ENCODE results near the gene COA8. TPM values are rescaled to one million over a fixed set of nuclear protein-coding genes. Genes with fewer than 3 reads are reported as not detected.

The COA8 gene
- total and polyA plus RNA-seq, 3 donors from 2014 or later, result 28.9 to 152 (median 68.7) TPM

DNA sequence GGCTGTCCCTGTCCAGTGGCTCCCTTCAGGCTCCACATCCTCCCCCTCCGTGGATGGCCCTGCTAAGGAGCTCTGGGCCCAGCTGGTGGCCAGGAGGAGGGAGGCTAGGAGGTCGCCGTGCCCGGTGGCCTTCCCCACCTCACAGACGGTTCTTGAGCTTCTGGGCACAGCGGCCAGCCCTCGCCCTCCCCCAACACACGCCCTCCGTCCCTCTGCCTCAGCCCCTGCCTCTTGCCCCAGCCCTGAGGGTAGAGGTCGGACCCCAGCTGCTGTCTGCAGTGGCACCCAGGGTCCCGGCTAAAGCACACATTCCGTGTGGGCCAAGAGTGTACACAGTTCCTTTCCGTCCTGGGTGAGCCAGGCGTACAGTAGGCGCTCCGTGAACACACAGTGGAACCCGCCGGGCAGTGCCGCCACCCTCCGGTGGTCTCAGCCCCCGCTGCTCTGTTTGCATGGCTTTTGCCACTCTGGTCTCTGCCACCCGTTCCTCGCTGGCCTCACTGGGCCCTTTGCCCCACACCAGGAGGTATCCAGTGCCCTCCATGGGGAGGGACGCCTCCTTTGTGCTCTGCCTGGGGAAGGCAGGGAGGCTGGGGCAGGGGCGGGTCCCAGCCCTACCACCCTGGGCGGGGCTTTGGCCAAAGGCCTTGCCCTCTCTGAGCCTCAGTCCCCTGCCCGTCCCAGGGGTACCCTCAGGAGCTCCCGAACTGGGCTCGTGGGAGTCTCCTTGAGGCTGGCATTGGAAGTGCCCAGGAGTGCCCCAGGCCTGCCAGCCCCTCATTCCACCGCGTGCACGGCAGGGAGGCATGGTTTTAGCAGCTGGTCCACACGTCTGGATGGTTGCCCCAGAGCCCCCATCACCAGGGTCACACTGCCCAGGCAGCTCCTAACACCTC is 20.8 kb upstream of the COA8 start:
- H3K27me3 ChIP-seq, result no peaks in the 10 kb centered on the region
- peak overlapping the region; percentile 55 to 59 for H3K27ac ChIP-seq
- no peak overlapping the region for H3K4me3 ChIP-seq
- H3K9me3 ChIP-seq, result no peaks in the 10 kb centered on the region
- peaks cover 77% of the 10 kb centered on the region for H3K4me1 ChIP-seq
- intact Hi-C loops (cut with DNase I; ENCODE audit: low total_unique reads), result no loop called here
- 79 to 83% methylated on average over 23 to 33 of the region's 33 CpGs for WGBS, 2 donors
- no peak for DNase-seq
- TF ChIP-seq, protein P1, sequence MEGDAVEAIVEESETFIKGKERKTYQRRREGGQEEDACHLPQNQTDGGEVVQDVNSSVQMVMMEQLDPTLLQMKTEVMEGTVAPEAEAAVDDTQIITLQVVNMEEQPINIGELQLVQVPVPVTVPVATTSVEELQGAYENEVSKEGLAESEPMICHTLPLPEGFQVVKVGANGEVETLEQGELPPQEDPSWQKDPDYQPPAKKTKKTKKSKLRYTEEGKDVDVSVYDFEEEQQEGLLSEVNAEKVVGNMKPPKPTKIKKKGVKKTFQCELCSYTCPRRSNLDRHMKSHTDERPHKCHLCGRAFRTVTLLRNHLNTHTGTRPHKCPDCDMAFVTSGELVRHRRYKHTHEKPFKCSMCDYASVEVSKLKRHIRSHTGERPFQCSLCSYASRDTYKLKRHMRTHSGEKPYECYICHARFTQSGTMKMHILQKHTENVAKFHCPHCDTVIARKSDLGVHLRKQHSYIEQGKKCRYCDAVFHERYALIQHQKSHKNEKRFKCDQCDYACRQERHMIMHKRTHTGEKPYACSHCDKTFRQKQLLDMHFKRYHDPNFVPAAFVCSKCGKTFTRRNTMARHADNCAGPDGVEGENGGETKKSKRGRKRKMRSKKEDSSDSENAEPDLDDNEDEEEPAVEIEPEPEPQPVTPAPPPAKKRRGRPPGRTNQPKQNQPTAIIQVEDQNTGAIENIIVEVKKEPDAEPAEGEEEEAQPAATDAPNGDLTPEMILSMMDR (IDR thresholded peaks at IDR 0.05), result no peak
- TF ChIP-seq POLR2A (IDR thresholded peaks at IDR 0.05), result no peak
- H3K36me3 ChIP-seq (ENCODE audit: low read depth, missing control alignments), result no peaks in the 10 kb centered on the region

DNA sequence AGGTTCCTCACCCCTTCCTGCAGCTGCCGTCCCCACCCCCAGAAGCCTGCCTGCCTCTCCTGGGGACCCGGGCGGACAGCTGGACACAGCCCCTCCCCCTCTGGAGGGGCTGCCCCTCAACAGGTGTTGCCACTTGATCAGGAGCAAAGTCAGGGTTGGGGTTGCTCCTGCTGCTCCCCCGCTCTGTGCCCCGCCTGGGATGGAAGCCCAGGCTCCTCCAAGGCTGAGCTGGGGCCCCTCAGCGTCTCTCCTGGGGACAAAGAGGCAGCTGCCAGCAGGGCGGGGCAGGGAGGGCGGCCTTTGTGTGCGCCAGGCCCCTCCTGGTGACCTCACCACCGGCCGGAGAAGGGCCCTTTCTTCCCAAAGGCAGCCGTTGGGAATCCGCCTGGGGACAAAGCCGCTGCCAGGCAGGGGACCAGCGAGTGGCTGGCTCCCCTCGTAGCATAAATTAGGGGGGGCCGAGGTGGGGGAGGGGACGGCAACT is 20.1 kb upstream of the COA8 start:
- WGBS, 2 donors, result 17 to 27% methylated on average over 4 to 18 of the region's 18 CpGs
- Histone ChIP-seq H3K9me3 (no peaks in the 10 kb centered on the region), H3K27ac (peak overlapping the region in 1 of 2 donors; percentile 66), H3K27me3 (no peaks in the 10 kb centered on the region), H3K4me1 (peaks cover 73% of the 10 kb centered on the region), H3K4me3 (no peak overlapping the region), H3K36me3 (ENCODE audit: low read depth, missing control alignments) (no peaks in the 10 kb centered on the region)
- DNase-seq, result peak; percentile 61
- TF ChIP-seq, protein P1 (IDR thresholded peaks at IDR 0.05), result no peak
- no peak for TF ChIP-seq POLR2A (IDR thresholded peaks at IDR 0.05)
- intact Hi-C loops (cut with DNase I; ENCODE audit: low total_unique reads), result no loop called here

DNA sequence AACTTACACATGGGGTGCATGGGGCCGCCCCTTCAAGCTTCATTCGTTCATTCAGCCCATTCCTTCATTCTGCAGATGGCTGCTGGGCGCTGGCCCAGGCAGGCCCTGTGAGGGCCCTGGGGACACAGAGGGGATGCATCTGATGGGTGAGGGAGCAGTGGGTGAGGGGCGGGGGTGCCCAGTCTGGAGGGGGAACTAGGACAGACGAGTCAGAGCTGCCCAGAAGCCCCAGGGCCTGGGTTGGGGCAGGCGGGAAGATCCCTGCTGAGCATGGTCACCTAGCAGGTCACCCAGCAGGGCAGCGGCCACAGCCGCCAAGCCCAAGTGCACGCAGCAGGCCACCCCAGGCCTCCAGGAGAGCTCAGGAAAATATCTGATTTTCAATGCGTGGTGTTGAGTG is 19.6 kb upstream of the COA8 start:
- intact Hi-C loops (cut with DNase I; ENCODE audit: low total_unique reads), result no loop called here
- WGBS, 2 donors, result 71 to 74% methylated on average over 5 to 10 of the region's 10 CpGs
- Histone ChIP-seq H3K36me3 (ENCODE audit: low read depth, missing control alignments) (no peaks in the 10 kb centered on the region), H3K4me3 (no peak overlapping the region), H3K9me3 (no peaks in the 10 kb centered on the region), H3K4me1 (peaks cover 68% of the 10 kb centered on the region), H3K27ac (peak overlapping the region in 1 of 2 donors; percentile 66), H3K27me3 (no peaks in the 10 kb centered on the region)
- DNase-seq, result no peak
- no peak for TF ChIP-seq POLR2A (IDR thresholded peaks at IDR 0.05)
- TF ChIP-seq, protein P1 (IDR thresholded peaks at IDR 0.05), result no peak

DNA sequence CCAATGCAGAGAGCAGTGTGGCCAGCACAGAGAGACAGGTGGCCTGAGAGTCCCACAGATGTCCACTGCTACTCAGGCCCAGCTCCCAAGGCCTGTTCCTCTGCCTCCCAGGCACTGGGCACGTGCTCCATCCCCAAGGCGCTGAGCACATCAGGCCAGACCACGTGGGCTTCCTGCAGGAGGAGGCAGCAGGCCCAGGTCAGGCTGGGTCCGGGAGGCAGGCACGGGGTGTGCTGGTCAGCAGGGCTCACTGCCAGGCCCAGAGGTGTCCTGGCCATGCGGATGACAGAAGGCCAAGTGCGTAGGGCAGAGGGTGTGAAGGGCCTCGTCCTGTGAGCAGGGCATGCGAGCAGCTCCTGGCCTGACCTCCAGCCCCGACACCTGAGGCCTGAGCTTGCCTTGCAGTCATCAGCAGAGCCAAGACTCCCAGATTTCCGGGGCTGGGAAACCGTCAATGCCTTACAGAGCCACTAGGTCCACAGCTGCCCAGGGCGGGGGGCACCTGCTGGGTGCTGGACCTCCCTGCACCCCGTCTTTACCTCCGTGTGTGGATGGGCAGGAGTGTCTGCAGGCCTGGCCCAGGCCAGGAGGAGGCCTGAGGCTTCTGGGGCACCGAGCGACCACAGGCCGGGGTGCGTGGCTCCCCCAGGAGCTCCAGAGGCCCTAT is 18.9 kb upstream of the COA8 start:
- Histone ChIP-seq H3K4me3 (no peak overlapping the region), H3K9me3 (no peaks in the 10 kb centered on the region), H3K27me3 (no peaks in the 10 kb centered on the region), H3K36me3 (ENCODE audit: low read depth, missing control alignments) (no peaks in the 10 kb centered on the region), H3K27ac (peak overlapping the region in 1 of 2 donors; percentile 66), H3K4me1 (peaks cover 61% of the 10 kb centered on the region)
- WGBS, 2 donors, result 43 to 48% methylated on average over 7 to 19 of the region's 19 CpGs
- intact Hi-C loops (cut with DNase I; ENCODE audit: low total_unique reads), result no loop called here
- TF ChIP-seq, protein P1 (IDR thresholded peaks at IDR 0.05), result no peak
- no peak for TF ChIP-seq POLR2A (IDR thresholded peaks at IDR 0.05)
- DNase-seq, result peak; percentile 58

Measured in testis (tissue), 3 donors.